DMS79 (cell line): Measurements from ENCODE around the gene C10orf90.

Experiments used
- DNase-seq: peaks from one replicate; lab custom pipeline; 2025; lab: John Stamatoyannopoulos, UW

The C10orf90 gene

GRCh38 chr10:126423732-126424491 is 246.6 kb downstream of the C10orf90 start:
- DNase-seq: no peak

DNA sequence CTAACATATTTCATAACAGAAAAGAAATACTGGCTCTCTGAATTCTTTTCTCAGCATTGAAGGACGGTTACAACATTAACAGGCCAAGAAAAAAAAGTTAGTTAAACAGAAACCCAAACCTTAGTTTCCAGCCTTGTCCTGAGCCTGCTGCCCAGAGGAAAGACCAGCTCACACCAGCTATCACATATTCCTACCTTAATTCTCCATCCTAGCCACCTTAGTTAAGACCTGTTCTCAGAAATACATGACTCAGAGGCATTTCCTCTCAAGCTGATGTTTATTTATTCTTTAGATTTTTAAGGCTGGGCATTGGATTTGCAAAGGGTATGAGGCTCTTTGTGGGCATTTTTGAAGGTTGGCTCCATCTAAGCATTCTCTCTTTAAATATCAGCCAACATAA is 247.9 kb downstream of the C10orf90 start:
- no peak for DNase-seq

- DNase-seq: no peak
These were observed 248.7 kb downstream of the C10orf90 start for GRCh38 chr10:126421756-126422256.

- no peak for DNase-seq
These were observed 249.8 kb downstream of the C10orf90 start for GRCh38 chr10:126420567-126421300.

DNA sequence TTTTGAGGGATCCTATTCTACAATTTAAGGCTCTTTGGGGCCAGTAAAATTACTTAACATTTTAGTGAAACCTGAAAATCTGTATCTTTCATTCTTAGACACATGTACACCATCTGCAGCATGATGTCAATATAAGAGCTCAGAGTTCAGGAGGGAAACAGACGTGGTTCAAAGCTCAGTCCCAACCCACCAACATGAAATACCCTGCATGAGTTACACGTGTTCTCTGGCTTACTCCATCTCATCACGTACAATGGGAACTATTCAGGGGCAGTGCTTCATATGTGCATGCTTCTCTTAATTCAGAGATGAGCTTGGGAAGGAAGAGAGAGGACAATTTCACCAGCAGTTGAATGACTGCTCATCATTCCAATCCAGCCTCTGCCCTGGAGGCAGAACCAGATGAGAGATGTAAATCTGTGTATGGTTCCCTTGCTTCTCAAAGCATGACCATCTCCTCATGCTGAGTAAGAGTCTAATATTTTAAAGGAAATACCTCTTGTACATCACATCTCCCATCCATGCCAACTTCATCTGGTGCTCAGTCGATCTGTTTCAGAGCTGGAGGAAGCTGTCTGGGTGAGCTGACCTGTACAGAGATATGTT is 253.2 kb downstream of the C10orf90 start:
- DNase-seq: no peak

DNA sequence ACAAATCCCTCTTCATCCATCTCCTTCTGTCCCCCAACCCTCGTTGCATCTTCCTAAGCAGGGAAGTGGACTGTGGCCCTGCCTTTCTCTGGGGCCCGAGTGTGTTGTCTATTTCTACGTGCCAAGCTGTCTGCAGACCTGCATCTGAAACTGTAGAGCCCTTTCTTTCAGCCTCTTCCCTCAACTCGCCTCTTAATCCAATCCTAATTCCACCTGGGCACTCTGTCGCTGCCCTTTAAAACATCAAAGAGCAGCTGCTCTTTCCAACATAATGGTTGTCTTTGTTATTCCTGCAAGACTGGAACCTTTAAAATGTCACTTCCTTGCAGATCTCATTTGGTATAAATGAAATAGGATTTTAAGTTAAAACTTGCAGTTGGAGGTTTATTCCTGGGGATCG is 260.7 kb downstream of the C10orf90 start:
- no peak for DNase-seq

DNA sequence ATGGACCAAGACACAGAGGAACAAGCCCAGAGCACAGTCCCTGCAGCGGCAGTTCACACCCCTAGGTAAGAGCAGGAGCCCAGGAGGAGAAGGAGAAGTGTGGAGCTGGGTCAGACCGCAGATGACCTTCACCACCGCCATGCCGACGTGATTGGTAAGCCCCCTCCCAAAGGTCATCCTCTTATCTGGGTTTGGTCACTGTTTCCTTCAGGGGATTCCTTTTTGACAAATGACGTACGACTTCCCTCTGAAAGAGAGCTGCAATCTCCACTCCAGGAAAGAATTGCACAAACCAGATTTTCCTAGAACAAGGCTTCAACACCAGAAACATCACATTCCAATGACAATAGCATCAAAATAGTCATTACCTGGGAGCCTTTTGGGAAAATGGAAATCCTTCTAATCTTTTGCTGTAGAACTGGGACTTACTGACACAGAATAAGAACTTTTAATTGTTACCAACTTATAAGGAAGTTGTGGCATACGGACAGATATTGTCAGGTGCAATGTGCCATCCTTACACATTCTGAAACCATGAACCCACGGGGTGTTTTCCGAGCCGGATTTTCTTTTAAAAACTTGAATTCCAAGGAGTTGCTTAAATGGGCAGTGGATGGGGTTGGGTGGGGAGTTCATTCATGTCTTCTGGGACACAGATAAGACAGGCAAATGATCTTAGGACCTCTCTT is 261.4 kb downstream of the C10orf90 start:
- no peak for DNase-seq

- DNase-seq: no peak
These were observed 262.7 kb downstream of the C10orf90 start for GRCh38 chr10:126407831-126408230.

GRCh38 chr10:126405239-126405775 is 265.2 kb downstream of the C10orf90 start:
- DNase-seq: no peak

DNA sequence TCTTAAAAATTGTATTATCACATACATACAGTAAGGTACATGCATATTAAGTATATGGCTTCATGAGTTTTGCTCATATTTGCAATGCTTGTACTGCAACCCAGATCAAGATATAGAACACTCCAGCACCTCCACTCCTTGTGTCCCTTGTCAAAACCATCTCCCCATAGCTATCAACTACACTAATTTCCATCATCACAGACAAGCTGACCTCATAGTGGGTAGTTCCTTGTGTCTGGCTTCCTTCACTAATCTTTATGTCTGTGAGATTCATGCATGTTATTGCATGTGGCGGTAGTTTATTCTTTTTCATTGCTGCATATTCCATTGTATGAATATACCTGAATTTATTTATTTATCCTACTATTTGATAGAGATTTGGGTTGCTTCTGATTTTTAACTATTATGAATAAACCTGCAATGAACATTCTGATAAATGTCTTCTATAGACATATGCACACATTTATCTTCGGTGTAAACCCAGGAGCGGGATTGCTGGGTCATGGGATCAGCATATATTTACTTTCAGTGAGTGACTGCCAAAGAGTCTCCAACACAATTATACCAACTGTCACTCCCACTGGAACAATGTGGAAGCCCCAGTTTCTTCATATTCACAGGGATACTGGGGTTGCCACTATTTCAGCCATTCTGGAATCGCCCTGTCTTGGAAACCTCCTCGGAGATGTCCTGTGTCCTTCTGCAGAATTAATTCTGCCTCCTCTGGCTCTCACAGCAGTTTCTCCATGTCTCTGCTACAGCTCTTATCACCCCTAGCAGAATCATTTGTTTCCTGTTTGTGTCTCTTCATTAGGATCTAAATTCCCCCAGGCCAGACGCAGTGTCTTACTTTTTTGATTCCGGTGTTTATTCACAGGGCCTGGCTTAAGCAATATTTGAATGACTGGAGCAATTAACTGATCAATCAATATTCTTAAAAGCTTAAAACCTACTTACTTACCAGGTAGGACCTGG is 267.5 kb downstream of the C10orf90 start:
- no peak for DNase-seq

DNA sequence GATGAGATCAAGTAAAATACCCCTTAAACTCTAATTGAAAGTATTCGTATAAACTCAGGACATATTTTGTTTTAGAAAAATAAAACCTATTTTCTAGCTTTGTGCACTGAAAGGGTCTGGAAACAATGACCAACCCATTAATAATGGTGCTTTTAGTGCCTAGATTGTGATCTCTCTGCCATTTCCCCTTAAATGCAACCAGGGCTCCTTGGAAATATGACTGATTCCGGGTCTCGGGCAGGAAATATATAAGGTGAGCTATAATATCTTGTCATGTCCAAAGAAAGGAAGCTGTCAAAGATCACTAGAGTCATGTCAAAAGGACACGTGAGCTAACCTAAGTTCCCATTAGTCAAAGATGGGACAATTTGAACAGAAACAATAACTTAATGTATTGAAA is 269.9 kb downstream of the C10orf90 start:
- DNase-seq: no peak

DNA sequence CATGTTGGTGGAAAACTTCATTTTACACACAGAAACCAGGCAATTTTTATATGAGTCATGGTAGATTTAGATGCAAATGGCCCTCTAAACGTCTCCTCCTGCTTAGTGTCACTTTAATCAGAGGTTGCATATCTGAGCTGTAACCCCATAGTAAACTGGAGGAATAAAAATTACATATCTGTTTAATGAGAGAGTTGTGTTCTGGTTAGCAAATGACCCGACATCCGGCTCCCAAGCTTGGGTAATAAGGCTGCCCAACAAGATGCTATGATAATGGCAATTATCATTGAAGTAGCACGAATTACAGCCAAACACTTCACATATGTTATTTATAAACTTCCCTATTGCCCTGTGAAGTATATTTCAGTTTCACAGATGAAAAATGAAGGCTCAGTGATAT is 271.6 kb downstream of the C10orf90 start:
- no peak for DNase-seq

GRCh38 chr10:126398383-126398743 is 272.1 kb downstream of the C10orf90 start:
- DNase-seq: no peak

GRCh38 chr10:126397640-126398382 is 272.7 kb downstream of the C10orf90 start:
- no peak for DNase-seq

- DNase-seq: no peak
These were observed 273.3 kb downstream of the C10orf90 start for GRCh38 chr10:126397156-126397555.

DNA sequence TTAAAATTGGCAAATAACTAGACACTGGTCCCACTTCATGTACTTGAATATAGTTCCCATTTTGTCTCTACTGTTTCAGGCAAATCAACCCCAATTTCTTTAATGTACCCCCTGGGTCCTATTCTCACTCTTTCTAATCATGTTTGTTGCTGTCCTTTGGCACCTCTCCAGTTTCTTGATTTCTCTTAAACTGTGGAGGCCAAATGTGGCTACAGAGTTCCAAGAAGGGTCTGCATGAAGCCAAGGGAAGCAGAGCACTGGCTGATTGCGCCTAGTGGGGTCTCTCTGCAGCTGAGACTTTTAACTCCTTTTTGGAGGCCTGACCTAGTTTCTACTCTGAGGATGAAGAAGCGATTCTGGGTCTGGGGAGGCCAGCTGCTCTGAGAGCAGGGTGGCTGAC is 275.5 kb downstream of the C10orf90 start:
- no peak for DNase-seq

- no peak for DNase-seq
These were observed 277.4 kb downstream of the C10orf90 start for GRCh38 chr10:126393076-126393475.

DNA sequence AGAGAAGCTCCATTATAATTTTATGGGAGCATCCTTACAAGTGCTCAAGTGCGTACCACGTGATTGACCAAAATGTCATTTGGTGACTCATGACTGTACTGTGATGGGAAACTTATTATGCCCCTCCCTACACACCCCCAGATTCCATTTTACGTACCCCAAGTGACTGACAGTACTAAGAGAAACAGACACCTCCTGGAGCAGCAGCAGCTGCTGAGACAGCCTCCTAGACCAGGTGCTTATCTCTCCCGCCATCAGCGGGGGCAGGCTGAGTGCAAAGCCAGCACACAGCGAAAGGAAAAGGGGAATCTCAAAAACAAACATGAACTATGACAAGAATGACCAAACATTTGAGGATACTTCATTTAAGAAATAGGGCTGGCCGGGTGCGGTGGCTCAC is 278.0 kb downstream of the C10orf90 start:
- DNase-seq: no peak

- no peak for DNase-seq
These were observed 278.4 kb downstream of the C10orf90 start for GRCh38 chr10:126392068-126392467.

DNA sequence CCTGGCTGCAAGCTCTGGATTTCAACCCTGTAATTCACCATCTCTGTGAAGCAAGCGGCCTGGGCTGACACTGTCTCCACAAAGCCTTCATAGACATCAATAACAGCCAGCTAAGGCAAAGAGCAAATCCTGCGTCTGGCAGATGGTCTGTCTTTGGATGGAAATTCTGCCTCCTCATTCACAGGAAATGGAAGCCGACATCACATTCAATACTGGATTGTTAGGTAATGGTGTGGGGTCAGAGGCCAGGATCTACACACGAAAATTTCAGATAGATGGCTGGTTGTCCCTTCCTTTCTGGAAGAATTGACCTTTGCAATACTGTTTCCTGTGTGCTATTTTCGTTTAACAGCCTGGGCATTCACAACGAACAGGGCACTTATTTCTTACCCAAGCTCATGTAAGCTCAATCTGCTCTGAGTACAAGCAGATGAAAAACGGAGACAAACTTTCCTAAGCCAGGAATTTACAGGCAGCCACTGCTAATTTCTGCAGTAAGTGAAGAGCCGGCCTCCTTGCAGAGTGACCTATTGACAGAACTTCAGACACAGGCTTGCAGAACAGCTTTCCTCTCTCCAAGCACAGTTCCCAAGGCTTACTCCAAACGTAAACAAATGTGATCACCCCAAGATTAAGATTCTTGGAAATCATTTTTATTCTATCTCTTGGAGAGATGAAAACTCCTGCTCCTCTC is 279.2 kb downstream of the C10orf90 start:
- DNase-seq: no peak
